Measurements from ENCODE around the gene COL4A6.

Gene COL4A6

DNA sequence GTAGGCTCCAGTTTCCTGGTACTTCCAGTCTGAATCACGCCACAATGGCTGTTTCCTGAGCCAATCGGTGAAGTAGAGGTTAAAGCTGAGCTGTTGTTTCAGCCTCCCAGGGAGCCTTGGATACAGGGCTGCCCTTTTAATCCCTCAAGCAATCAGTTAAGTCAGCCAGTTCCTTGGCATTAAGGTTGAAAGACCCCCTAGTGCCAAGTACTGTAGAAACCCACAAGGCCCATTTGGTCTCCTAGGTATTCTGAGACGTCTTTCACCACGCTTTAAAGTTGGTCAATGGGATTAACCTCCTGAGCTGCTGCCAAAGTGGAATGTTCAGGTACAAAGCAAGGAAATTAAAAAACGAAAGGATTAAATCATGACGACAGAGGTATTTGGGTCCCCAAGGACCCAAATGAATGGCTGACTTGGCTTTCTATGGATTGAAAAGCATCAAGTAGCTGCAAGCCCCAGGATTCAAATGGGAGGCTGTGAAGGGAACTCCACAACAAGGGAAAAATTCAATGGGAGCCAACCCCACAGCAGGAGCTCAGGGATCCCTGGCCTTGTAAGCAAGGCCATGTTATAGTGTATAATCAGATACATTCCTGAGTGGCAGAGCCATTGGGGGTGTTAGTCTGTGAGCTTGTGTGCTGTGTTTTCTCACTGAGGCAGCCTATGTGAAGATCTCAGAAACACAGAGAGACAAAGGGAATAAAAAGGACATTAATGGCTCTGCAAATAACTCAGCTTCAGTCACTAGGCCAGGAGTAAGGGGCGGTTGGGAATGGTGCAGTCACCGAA, 260.7 kb downstream of the COL4A6 start:
- no peak for DNase-seq (ENCODE audit: low read depth)
- H3K4me3 ChIP-seq (ENCODE audit: low read depth, low read length), result no peak overlapping the region
- TF ChIP-seq, protein P1, sequence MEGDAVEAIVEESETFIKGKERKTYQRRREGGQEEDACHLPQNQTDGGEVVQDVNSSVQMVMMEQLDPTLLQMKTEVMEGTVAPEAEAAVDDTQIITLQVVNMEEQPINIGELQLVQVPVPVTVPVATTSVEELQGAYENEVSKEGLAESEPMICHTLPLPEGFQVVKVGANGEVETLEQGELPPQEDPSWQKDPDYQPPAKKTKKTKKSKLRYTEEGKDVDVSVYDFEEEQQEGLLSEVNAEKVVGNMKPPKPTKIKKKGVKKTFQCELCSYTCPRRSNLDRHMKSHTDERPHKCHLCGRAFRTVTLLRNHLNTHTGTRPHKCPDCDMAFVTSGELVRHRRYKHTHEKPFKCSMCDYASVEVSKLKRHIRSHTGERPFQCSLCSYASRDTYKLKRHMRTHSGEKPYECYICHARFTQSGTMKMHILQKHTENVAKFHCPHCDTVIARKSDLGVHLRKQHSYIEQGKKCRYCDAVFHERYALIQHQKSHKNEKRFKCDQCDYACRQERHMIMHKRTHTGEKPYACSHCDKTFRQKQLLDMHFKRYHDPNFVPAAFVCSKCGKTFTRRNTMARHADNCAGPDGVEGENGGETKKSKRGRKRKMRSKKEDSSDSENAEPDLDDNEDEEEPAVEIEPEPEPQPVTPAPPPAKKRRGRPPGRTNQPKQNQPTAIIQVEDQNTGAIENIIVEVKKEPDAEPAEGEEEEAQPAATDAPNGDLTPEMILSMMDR (IDR thresholded peaks at IDR 0.05; ENCODE audit: low read depth, low read length, missing control alignments), result no peak

DNA sequence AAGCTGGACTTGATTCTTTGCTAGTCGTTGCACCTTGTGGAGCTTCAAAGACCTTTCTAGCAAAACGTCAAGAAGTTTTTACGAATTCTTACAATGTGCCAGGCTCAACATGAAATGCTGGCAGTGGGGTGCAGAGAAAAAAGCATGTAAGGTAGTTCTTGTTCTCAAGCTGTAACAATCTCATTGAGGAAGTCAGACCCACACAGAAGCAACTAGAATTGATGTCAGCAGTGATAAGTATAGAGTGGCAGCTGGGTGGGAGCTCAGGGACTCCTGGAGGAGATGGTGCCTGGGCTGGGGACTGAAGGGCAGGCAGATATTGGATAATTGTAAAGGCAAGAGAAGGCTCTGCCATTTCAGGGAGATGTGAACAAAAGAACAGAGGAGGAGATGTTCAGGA, 264.3 kb downstream of the COL4A6 start:
- TF ChIP-seq, protein P1 (IDR thresholded peaks at IDR 0.05; ENCODE audit: low read depth, low read length, missing control alignments), result no peak
- DNase-seq (ENCODE audit: low read depth), result no peak
- H3K4me3 ChIP-seq (ENCODE audit: low read depth, low read length), result no peak overlapping the region

DNA sequence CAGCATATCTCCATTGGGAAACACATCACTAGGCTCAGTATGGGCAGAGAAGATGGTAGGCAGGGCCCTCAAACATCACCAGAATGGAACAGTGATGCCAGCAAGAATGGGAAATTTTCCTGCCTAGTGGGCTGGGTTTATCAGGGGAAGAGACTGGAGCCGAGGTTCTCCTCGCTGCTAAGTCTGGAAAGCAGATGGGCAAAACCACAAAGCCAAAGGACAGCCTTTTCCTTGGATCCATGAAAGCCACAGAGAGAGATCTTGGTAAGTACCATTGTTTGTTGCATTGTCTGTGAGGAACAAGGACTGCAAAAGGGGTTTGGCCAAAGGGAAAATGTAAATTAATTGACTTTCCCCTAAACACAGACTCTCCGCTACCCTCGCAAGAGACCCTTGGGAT, 266.6 kb downstream of the COL4A6 start:
- TF ChIP-seq, protein P1 (IDR thresholded peaks at IDR 0.05; ENCODE audit: low read depth, low read length, missing control alignments), result no peak
- DNase-seq (ENCODE audit: low read depth), result no peak
- no peak overlapping the region for H3K4me3 ChIP-seq (ENCODE audit: low read depth, low read length)

DNA sequence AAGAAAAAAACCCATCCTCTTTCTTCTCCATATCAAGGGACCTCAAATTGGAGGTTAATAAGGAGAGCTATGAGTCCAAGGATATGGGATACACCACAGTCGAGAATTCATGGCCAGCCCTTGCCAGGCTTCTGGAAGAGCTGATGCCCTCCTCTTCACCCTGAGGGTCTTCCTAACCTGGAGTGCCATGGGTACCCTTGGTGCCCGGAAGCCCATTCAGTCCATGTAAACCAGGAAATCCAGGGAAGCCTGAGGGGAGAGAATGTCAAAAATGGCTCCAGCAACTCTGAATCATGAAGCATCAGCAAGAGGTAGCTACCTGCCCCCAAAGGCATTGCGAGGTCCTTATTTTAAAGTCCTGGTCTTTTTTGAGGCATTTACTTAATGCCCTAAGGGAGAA, 268.5 kb downstream of the COL4A6 start:
- no peak for DNase-seq (ENCODE audit: low read depth)
- TF ChIP-seq, protein P1 (IDR thresholded peaks at IDR 0.05; ENCODE audit: low read depth, low read length, missing control alignments), result no peak
- H3K4me3 ChIP-seq (ENCODE audit: low read depth, low read length), result no peak overlapping the region

DNA sequence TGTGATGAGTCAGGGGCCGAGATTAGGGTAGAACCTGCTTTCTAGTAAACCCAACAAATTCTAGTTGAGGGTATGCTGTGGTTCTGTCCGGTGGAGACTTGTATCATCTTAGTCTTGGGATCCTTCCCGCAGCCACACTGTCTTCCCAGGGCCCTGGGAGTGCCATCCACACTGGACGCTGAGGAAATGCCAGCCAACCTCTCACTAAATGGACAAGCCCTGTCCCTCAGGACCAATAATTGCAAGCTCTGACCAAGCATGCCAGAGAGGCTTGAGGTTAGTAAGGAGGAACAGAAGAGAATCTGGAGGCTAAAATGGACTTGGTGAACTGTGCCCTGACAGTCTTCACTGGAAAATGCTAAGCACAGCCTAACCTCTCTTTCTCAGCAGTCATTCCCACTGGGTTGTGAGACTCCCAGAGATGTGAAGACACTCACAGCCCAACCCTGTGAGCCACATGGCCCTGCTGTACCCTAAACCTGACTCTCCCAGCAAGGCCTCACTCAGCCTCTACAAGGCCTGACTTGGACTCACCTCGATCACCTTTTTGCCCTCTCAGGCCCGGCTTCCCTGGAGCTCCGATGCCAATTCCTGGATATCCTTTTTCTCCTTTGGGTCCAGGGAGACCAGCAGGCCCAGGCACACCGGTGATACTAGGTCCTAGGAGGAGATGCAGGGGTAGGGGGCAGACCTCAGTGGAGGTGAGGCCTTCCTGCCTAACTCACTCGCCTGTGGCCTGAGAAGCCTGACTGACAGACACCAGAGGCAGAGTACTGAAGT, 269.1 kb downstream of the COL4A6 start:
- no peak for DNase-seq (ENCODE audit: low read depth)
- H3K4me3 ChIP-seq (ENCODE audit: low read depth, low read length), result no peak overlapping the region
- TF ChIP-seq, protein P1 (IDR thresholded peaks at IDR 0.05; ENCODE audit: low read depth, low read length, missing control alignments), result no peak

DNA sequence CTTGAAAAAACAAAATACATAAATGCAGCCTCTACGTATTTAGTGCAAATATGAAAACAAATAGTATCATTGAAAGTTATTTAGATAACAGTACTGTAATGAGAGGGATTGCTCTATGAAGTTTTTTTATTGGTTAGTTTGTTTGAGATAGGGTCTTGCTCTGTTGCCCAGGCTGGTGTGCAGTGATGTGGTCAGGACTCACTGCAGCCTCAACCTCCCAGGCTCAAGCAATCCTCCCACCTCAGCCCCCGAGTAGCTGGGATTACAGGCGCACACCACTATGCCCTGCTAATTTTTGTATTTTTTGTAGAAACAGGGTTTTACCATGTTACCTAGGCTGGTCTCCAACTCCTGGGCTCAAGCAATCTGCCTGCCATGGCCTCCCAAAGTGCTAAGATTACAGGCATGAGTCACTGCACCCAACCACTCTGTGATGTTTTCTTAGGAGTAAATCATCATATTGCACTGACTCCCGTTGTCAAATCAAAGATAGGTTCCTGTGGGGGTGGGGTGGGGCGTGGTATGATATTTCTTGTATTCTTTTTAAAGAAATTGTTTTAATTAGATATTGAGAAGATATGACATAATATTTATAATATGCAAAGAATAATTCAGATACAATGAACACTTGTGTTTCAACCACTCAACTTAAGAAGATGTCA, 270.9 kb downstream of the COL4A6 start:
- TF ChIP-seq, protein P1 (IDR thresholded peaks at IDR 0.05; ENCODE audit: low read depth, low read length, missing control alignments), result no peak
- no peak overlapping the region for H3K4me3 ChIP-seq (ENCODE audit: low read depth, low read length)
- DNase-seq (ENCODE audit: low read depth), result no peak
